H9 (cell line): ENCODE results near the gene HSDL2. TPM values are rescaled to one million over a fixed set of nuclear protein-coding genes. Genes with fewer than 3 reads are reported as not detected.

ENCODE experiments used
- DNase-seq: peaks from one replicate; pipeline ENCODE4 v3.0.0-alpha.2; 2017
- H2AFZ ChIP-seq: one replicate; pipeline ENCODE4 v1.6.1; 2013; ENCODE audit warnings: mild to moderate bottlenecking, low read length, control low read depth, moderate library complexity
- H2AK5ac ChIP-seq: 2 replicates; pipeline ENCODE4 v1.6.1; 2013; ENCODE audit warnings: low read length, control low read depth, mixed read lengths; ENCODE audit not compliant: insufficient read length
- H2BK120ac ChIP-seq: one replicate; pipeline ENCODE4 v1.6.1; 2013; ENCODE audit warnings: low read depth, mild to moderate bottlenecking, low read length, control low read depth, inconsistent platforms; ENCODE audit not compliant: poor library complexity, severe bottlenecking
- H2BK12ac ChIP-seq: 2 replicates; pipeline ENCODE4 v1.6.1; 2013; ENCODE audit warnings: low read length, control low read depth, mixed read lengths, low read depth; ENCODE audit not compliant: insufficient read length
- H2BK15ac ChIP-seq: 2 replicates; pipeline ENCODE4 v1.6.1; 2013; ENCODE audit warnings: low read depth, low read length, control low read depth
- H2BK20ac ChIP-seq: one replicate; pipeline ENCODE4 v1.6.1; 2013; ENCODE audit warnings: low read depth, mild to moderate bottlenecking, low read length, control low read depth, inconsistent platforms; ENCODE audit not compliant: poor library complexity, severe bottlenecking
- H2BK5ac ChIP-seq: 2 replicates; pipeline ENCODE4 v1.6.1; 2013; ENCODE audit warnings: low read length, control low read depth, mixed read lengths; ENCODE audit not compliant: insufficient read length
- H3K14ac ChIP-seq: 2 replicates; pipeline ENCODE4 v1.6.1; 2013; ENCODE audit warnings: low read length, control low read depth; ENCODE audit not compliant: insufficient read depth
- H3K18ac ChIP-seq: 2 replicates; pipeline ENCODE4 v1.6.1; 2013; ENCODE audit warnings: low read depth, mild to moderate bottlenecking, mixed read lengths, low read length, control low read depth; ENCODE audit not compliant: insufficient read length
- H3K23ac ChIP-seq: 2 replicates; pipeline ENCODE4 v1.6.1; 2013; ENCODE audit warnings: low read length, control low read depth, mixed read lengths, low read depth; ENCODE audit not compliant: insufficient read length
- H3K23me2 ChIP-seq: 2 replicates; pipeline ENCODE4 v1.6.1; 2013; ENCODE audit warnings: low read depth, mild to moderate bottlenecking, mixed read lengths, low read length, control low read depth; ENCODE audit not compliant: insufficient read length, poor library complexity, severe bottlenecking
- H3K27ac ChIP-seq: 2 replicates; pipeline ENCODE4 v1.5.1; 2013; ENCODE audit warnings: low read length, control low read depth, mixed read lengths, low read depth; ENCODE audit not compliant: insufficient read length
- H3K27me3 ChIP-seq: 2 replicates; pipeline ENCODE4 v1.6.1; 2013; ENCODE audit warnings: low read length, control low read depth, inconsistent platforms; ENCODE audit not compliant: insufficient read depth
- H3K4ac ChIP-seq: 2 replicates; pipeline ENCODE4 v1.6.1; 2013; ENCODE audit warnings: low read depth, mild to moderate bottlenecking, control low read depth, inconsistent platforms, low read length, moderate library complexity
- H3K4me1 ChIP-seq: 2 replicates; pipeline ENCODE4 v1.6.1; 2013; ENCODE audit warnings: low read length, control low read depth, inconsistent platforms; ENCODE audit not compliant: insufficient read depth
- H3K4me2 ChIP-seq: 2 replicates; pipeline ENCODE4 v1.6.1; 2013; ENCODE audit warnings: low read length, control low read depth, mixed read lengths; ENCODE audit not compliant: insufficient read length, insufficient read depth
- H3K56ac ChIP-seq: 2 replicates; pipeline ENCODE4 v1.6.1; 2013; ENCODE audit warnings: low read depth, mild to moderate bottlenecking, mixed read lengths, low read length, control low read depth; ENCODE audit not compliant: insufficient read length
- H3K79me1 ChIP-seq: 2 replicates; pipeline ENCODE4 v1.6.1; 2013; ENCODE audit warnings: low read depth, mild to moderate bottlenecking, moderate library complexity, low read length, control low read depth, inconsistent platforms; ENCODE audit not compliant: insufficient read depth, poor library complexity, severe bottlenecking
- H3K79me2 ChIP-seq: 2 replicates; pipeline ENCODE4 v1.6.1; 2013; ENCODE audit warnings: low read length, control low read depth, inconsistent platforms; ENCODE audit not compliant: insufficient read depth
- H3K9ac ChIP-seq: 2 replicates; pipeline ENCODE4 v1.6.1; 2013; ENCODE audit warnings: low read length, control low read depth, mixed read lengths; ENCODE audit not compliant: insufficient read length; ENCODE audit errors: extremely low read depth
- H3K9me3 ChIP-seq: one replicate; pipeline ENCODE4 v1.6.1; 2013; ENCODE audit warnings: low read depth, low read length, inconsistent platforms; ENCODE audit not compliant: control insufficient read depth
- H3T11ph ChIP-seq: one replicate; pipeline ENCODE4 v1.6.1; 2013; ENCODE audit warnings: mild to moderate bottlenecking, low read length, control low read depth, inconsistent platforms
- H4K20me1 ChIP-seq: one replicate; pipeline ENCODE4 v1.6.1; 2013; ENCODE audit not compliant: control insufficient read depth, insufficient read length, insufficient read depth
- H4K5ac ChIP-seq: 2 replicates; pipeline ENCODE4 v1.6.1; 2013; ENCODE audit warnings: low read depth, mild to moderate bottlenecking, mixed read lengths, low read length, control low read depth; ENCODE audit not compliant: insufficient read length
- H4K8ac ChIP-seq: replicated peaks from 2 replicates; pipeline ENCODE4 v1.6.1; 2013; ENCODE audit warnings: low read length, control low read depth, mixed read lengths, low read depth; ENCODE audit not compliant: insufficient read length
- H4K91ac ChIP-seq: 2 replicates; pipeline ENCODE4 v1.6.1; 2013; ENCODE audit warnings: low read depth, mild to moderate bottlenecking, moderate library complexity, mixed read lengths, low read length, control low read depth; ENCODE audit not compliant: insufficient read length
- H3K27ac Mint-ChIP-seq, 3 experiments: 2 replicates in 2 of 3; 3 replicates in 1 of 3; pipeline ENCODE4 v1.8.0; 2020 to 2021; ENCODE audit warnings: mixed read lengths in 3 of 3, mild to moderate bottlenecking in 1 of 3, moderate library complexity in 1 of 3
- H3K27me3 Mint-ChIP-seq: 2 replicates; pipeline ENCODE4 v1.8.0; 2021; ENCODE audit warnings: low read depth, mild to moderate bottlenecking, moderate library complexity, mixed read lengths
- H3K36me3 Mint-ChIP-seq, 3 experiments: 2 replicates in 2 of 3; 3 replicates in 1 of 3; pipeline ENCODE4 v1.8.0; 2020 to 2021; ENCODE audit warnings: low read depth in 3 of 3, mixed read lengths in 3 of 3; ENCODE audit not compliant: insufficient read depth in 1 of 3
- H3K4me1 Mint-ChIP-seq, 2 experiments: 2 replicates each; pipeline ENCODE4 v1.8.0; 2020; ENCODE audit warnings: mixed read lengths in 2 of 2
- H3K4me3 Mint-ChIP-seq, 2 experiments: 2 replicates in 1 of 2; 3 replicates in 1 of 2; pipeline ENCODE4 v1.8.0; 2020 to 2021; ENCODE audit warnings: mild to moderate bottlenecking in 2 of 2, mixed read lengths in 2 of 2, moderate library complexity in 1 of 2
- H3K9me3 Mint-ChIP-seq, 2 experiments: 2 replicates in 1 of 2; 3 replicates in 1 of 2; pipeline ENCODE4 v1.8.0; 2020; ENCODE audit warnings: mild to moderate bottlenecking in 2 of 2, mixed read lengths in 2 of 2, moderate library complexity in 1 of 2
- CTCF ChIP-seq: fragments of 200-600 bp; sonication (generic); conservative IDR thresholded peaks from 3 replicates; pipeline ENCODE4 v1.8.0; 2021; ENCODE audit warnings: antibody characterized with exemption, mild to moderate bottlenecking
- WGBS: extraction: QIAGEN DNeasy Blood & Tissue Kit; methylation state at CpG from one replicate; pipeline ENCODE4 v1.1.7; 2013; ENCODE audit warnings: missing lambda C conversion rate, low lambda C conversion rate, mixed read lengths; ENCODE audit not compliant: insufficient read length; ENCODE audit errors: extremely low coverage; 5-methylcytosine and 5-hydroxymethylcytosine counted together
- total RNA-seq: library from RNA; stranded (reverse); gene quantifications from 2 replicates; pipeline ENCODE4 v1.2.1, GENCODE V29; 2021

The HSDL2 gene
- total RNA-seq, 1 experiment from 2014 or later, result 16.6 TPM

- H3K9me3 ChIP-seq, result no peaks in the 10 kb centered on the region
- H3K23me2 ChIP-seq, result peaks cover 3% of the 10 kb centered on the region
- H3K56ac ChIP-seq, result no peak within 1 kb of the TSS
- no peak for TF ChIP-seq CTCF
- peaks cover 0 to 7% (median under 1%) of the 10 kb centered on the region in 3 experiments; a peak in 3 of 7 replicates for H3K36me3 Mint-ChIP-seq
- no peak within 1 kb of the TSS for H2BK20ac ChIP-seq
- peak within 1 kb of the TSS; percentile 96 to 99 for H3K4me3 Mint-ChIP-seq
- H3K27ac Mint-ChIP-seq, result peak within 1 kb of the TSS; percentile 92 to 99 (median 97)
- H2AK5ac ChIP-seq, result no peak within 1 kb of the TSS
- peak; percentile 92 for DNase-seq
- H3T11ph ChIP-seq, result no peak within 1 kb of the TSS
- H2BK12ac ChIP-seq, result no peak within 1 kb of the TSS
- peak within 1 kb of the TSS; percentile 2 for H3K18ac ChIP-seq
- no peak within 1 kb of the TSS for H2BK5ac ChIP-seq
- no peak within 1 kb of the TSS for H3K4ac ChIP-seq
- H3K23ac ChIP-seq, result no peak within 1 kb of the TSS
- H2BK15ac ChIP-seq, result no peak within 1 kb of the TSS
- H3K79me2 ChIP-seq, result peaks cover 16% of the 10 kb centered on the region; the same call in 1 of the 2 replicates
- H2BK120ac ChIP-seq, result no peak within 1 kb of the TSS
- no peak within 1 kb of the TSS for H4K8ac ChIP-seq
- peak within 1 kb of the TSS; percentile 65 for H3K9ac ChIP-seq
- H3K9me3 Mint-ChIP-seq, result no peaks in the 10 kb centered on the region; a peak in 1 of 5 replicates
- H3K27ac ChIP-seq, result no peak within 1 kb of the TSS
- H3K4me1 ChIP-seq, result peaks cover 2% of the 10 kb centered on the region; the same call in 1 of the 2 replicates
- no peak within 1 kb of the TSS for H4K5ac ChIP-seq
- H2AFZ ChIP-seq, result no peak within 1 kb of the TSS
- peaks cover 41% of the 10 kb centered on the region in 2 experiments for H3K4me1 Mint-ChIP-seq
- H4K20me1 ChIP-seq, result no peaks in the 10 kb centered on the region
- peak within 1 kb of the TSS; percentile 47; the same call in 1 of the 2 replicates for H3K14ac ChIP-seq
- H4K91ac ChIP-seq, result no peak within 1 kb of the TSS
- H3K27me3 Mint-ChIP-seq, result no peaks in the 10 kb centered on the region
- no CpG with 5 or more reads among the region's 93 CpGs for WGBS
- no peaks in the 10 kb centered on the region for H3K27me3 ChIP-seq
- no peaks in the 10 kb centered on the region for H3K79me1 ChIP-seq
- peak within 1 kb of the TSS; percentile 89 for H3K4me2 ChIP-seq
These were observed 106.5 kb downstream of the HSDL2 start, which contains the start of gene KIAA1958 for GRCh38 chr9:112486221-112487007. Gene KIAA1958, plus strand, starts transcription at chr9:112486827. Its CDS starts 87,254 bp downstream, at chr9:112574081.
